HL-60 (cell line): ENCODE measurements around the gene SLC4A9.

Experiments
- DNase-seq, 2 experiments: peaks; one replicate each; pipeline ENCODE4 v3.0.0-alpha.2; 2010 to 2020; ENCODE audit warnings: low read depth in 1 of 2, low spot score in 1 of 2
- H3K27ac ChIP-seq: fragments of 250-450 bp; sonication (Bioruptor Pico); replicated peaks from 2 replicates; pipeline ENCODE4 v1.5.1; 2020; ENCODE audit warnings: mild to moderate bottlenecking, moderate library complexity
- H3K27me3 ChIP-seq: fragments of 250-450 bp; sonication (Bioruptor Pico); 2 replicates; pipeline ENCODE4 v1.5.1; 2021; ENCODE audit warnings: mild to moderate bottlenecking, moderate library complexity; ENCODE audit not compliant: insufficient read depth, poor library complexity, severe bottlenecking
- H3K4me3 ChIP-seq: replicated peaks from 2 replicates; pipeline ENCODE4 v1.5.1; 2011; ENCODE audit warnings: mild to moderate bottlenecking, control low read depth, low read length; ENCODE audit not compliant: insufficient read depth
- CTCF ChIP-seq: IDR thresholded peaks from one replicate; pipeline ENCODE4 v1.5.1; 2011; ENCODE audit warnings: low read length, control low read depth, inconsistent platforms; ENCODE audit not compliant: insufficient read depth
- GABPA ChIP-seq: IDR thresholded peaks from 2 replicates; pipeline ENCODE4 v1.6.1; 2012; ENCODE audit warnings: low read depth
- POLR2AphosphoS5 ChIP-seq: IDR thresholded peaks from 2 replicates; pipeline ENCODE4 v1.6.1; 2012; ENCODE audit warnings: low read depth
- REST ChIP-seq: IDR thresholded peaks from 2 replicates; pipeline ENCODE4 v1.6.1; 2012; ENCODE audit warnings: low read depth; ENCODE audit not compliant: insufficient replicate concordance
- SPI1 ChIP-seq: IDR thresholded peaks from 2 replicates; pipeline ENCODE4 v1.6.1; 2012; ENCODE audit warnings: low read depth, mild to moderate bottlenecking, borderline replicate concordance

SLC4A9 gene

GRCh38 chr5:140372971-140373487 lies 13.0 kb downstream of the SLC4A9 start:
- TF ChIP-seq POLR2AphosphoS5 (no peak), CTCF (peak; percentile 60), REST (no peak), SPI1 (peak; percentile 26; the same call in 1 of the 2 replicates)
- Histone ChIP-seq H3K27me3 (no peaks in the 10 kb centered on the region), H3K27ac (no peak overlapping the region), H3K4me3 (no peak overlapping the region)
- peak; percentile 46 to 52 for DNase-seq

GRCh38 chr5:140381351-140381750 lies 21.4 kb downstream of the SLC4A9 start:
- Histone ChIP-seq H3K27ac (no peak overlapping the region), H3K27me3 (no peaks in the 10 kb centered on the region), H3K4me3 (no peak overlapping the region)
- TF ChIP-seq REST (no peak), GABPA (no peak), POLR2AphosphoS5 (no peak), CTCF (no peak), SPI1 (no peak)
- no peak for DNase-seq

- TF ChIP-seq REST (no peak), CTCF (no peak), POLR2AphosphoS5 (no peak), GABPA (no peak), SPI1 (no peak)
- no peak overlapping the region for H3K4me3 ChIP-seq
- no peak overlapping the region for H3K27ac ChIP-seq
- H3K27me3 ChIP-seq, result no peaks in the 10 kb centered on the region
- DNase-seq, result no peak
These were observed 22.0 kb downstream of the SLC4A9 start for GRCh38 chr5:140381972-140382371.
